ENCODE data around the gene PCDHA1.

GRCh38 chr5:141041427-141041785 lies 255.5 kb downstream of the PCDHA1 start:
- no peak for TF ChIP-seq POLR2A (IDR thresholded peaks at IDR 0.05)
- TF ChIP-seq, protein P1, sequence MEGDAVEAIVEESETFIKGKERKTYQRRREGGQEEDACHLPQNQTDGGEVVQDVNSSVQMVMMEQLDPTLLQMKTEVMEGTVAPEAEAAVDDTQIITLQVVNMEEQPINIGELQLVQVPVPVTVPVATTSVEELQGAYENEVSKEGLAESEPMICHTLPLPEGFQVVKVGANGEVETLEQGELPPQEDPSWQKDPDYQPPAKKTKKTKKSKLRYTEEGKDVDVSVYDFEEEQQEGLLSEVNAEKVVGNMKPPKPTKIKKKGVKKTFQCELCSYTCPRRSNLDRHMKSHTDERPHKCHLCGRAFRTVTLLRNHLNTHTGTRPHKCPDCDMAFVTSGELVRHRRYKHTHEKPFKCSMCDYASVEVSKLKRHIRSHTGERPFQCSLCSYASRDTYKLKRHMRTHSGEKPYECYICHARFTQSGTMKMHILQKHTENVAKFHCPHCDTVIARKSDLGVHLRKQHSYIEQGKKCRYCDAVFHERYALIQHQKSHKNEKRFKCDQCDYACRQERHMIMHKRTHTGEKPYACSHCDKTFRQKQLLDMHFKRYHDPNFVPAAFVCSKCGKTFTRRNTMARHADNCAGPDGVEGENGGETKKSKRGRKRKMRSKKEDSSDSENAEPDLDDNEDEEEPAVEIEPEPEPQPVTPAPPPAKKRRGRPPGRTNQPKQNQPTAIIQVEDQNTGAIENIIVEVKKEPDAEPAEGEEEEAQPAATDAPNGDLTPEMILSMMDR (IDR thresholded peaks at IDR 0.05 in 4 of 5, conservative IDR thresholded peaks at IDR 0.05 in 1 of 5): no peak

Measured in gastrocnemius medialis (tissue), 4 donors.